ENCODE results near the gene GBE1.

DNA sequence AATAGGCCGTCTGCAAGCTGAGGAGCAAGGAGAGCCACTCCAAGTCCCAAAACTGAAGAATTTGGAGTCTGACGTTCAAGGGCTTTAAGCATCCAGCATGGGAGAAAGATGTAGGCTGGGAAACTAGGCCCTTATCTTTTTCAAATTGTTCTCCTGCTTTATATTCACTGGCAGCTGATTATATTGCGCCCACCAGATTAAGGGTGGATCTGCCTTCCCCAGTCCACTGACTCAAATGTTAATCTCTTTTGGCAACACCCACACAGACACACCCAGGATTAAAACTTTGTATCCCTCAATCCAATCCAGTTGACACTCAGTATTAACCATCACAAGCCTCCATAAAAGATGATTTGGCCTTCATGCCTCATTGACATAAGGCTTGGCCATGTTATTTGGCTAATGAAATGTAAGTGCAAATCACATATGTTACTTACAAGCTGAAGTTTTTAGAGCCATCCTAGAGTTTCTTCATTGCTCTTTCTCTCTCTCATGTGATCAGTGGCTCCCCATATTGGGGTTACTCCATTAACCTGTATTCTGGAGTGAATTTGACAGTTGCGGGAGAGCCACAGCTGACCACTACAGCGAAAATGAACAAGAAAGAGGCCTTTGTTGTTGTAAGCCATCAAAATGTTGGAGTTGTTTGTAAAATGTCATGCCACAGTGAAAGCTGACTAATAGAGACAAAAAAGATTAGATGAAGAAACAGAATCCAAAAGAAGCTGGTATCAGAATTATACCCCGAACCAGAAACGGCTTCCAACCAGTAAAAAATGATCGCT is 61.7 kb downstream of the GBE1 start:
- TF ChIP-seq, protein P1, sequence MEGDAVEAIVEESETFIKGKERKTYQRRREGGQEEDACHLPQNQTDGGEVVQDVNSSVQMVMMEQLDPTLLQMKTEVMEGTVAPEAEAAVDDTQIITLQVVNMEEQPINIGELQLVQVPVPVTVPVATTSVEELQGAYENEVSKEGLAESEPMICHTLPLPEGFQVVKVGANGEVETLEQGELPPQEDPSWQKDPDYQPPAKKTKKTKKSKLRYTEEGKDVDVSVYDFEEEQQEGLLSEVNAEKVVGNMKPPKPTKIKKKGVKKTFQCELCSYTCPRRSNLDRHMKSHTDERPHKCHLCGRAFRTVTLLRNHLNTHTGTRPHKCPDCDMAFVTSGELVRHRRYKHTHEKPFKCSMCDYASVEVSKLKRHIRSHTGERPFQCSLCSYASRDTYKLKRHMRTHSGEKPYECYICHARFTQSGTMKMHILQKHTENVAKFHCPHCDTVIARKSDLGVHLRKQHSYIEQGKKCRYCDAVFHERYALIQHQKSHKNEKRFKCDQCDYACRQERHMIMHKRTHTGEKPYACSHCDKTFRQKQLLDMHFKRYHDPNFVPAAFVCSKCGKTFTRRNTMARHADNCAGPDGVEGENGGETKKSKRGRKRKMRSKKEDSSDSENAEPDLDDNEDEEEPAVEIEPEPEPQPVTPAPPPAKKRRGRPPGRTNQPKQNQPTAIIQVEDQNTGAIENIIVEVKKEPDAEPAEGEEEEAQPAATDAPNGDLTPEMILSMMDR (IDR thresholded peaks at IDR 0.05), result no peak
- no peak for TF ChIP-seq POLR2AphosphoS5 (IDR thresholded peaks at IDR 0.05)
- no peak for TF ChIP-seq POLR2A (IDR thresholded peaks at IDR 0.05; ENCODE audit: low read depth)
- TF ChIP-seq EP300 (IDR thresholded peaks at IDR 0.05), result no peak
